Right renal cortex interstitium (tissue), 3 donors: ENCODE data around the gene SLC5A11. TPM values are rescaled to one million over a fixed set of nuclear protein-coding genes. Genes with fewer than 3 reads are reported as not detected.

ENCODE experiments used
- DNase-seq, 3 donors: peaks; one replicate each; pipeline ENCODE4 v3.0.0-alpha.2; 2013; ENCODE audit warnings: low read depth in 3 of 3, low spot score in 2 of 3
- polyA plus RNA-seq, 3 donors: library from polyadenylated mRNA; unstranded; fragments of 120-200 nt; gene quantifications; one replicate each; pipeline ENCODE4 v1.2.1, GENCODE V29; 2013; ENCODE audit not compliant: insufficient read length in 3 of 3

The SLC5A11 gene
- polyA plus RNA-seq, 3 donors = 2.8 to 6.5 (median 5.9) TPM

DNA sequence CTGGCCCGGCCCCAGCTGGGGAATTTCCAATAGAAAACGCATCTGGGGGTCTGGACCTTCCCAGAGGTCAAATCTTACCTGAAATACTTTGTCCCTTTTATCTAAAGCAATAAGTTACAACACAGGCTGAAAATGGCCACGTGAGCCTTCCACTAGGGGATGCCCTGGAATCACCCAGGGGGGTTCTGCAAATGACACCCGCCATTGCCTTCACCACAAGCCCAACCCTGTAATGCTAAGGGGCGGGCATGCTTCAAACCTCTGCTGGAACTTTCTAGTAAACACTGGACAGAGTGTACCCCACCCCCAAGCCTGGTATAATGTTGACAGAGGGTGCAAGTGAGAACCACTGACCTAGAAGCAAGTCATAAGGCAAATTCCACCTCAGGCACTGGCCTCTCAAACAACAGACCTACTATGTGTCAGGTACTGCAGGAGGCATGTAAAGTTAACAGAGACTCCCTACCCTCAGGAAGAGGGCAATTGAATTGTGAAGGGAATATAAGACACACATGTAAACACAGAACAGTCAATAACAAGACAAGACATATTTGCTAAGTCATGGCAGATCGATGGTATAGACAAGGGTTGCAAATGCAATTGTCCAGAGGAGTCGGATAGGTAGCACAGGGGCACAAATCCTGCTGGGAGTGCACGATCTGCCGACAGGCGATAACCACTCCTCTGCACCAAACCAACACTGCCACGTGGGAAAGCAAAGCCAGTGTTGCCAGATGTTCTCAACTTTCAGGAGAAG is 110.4 kb downstream of the SLC5A11 start:
- no peak for DNase-seq

DNA sequence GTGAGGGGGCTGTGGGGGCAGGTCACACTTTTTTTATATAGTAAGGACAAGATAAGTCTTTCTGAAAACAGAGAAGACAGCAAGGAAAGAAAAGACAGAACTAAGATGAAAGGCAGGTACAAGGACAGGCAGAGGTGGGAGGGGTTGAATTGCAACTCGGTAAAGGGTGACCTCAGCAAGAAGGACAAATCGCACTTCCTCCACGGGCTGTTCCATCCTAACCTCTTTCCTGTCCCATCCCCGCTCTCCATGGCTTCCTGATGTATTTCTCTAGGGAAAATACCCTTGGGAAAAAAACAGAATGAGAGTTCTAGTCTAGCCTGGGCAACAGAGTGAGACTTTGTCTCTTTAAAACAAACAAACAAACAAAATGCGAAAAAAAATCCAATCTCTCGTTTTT is 112.1 kb downstream of the SLC5A11 start:
- DNase-seq = no peak

Other genes starting within 250 kb of the SLC5A11 start
- gene TNRC6A, start 116.3 kb upstream of the SLC5A11 start, polyA plus RNA-seq = 10 to 100 TPM; 46.8 to 51.7 (median 50.7) TPM
- gene ARHGAP17, start 169.4 kb downstream of the SLC5A11 start, polyA plus RNA-seq = 10 to 100 TPM; 67.8 to 79.2 (median 69.1) TPM